GM18861 (cell line): Measurements from ENCODE around the gene VEPH1.

Experiments used
- ATAC-seq: cut with Tn5 transposase; IDR thresholded peaks from one replicate; pipeline ENCODE4 v1.9.1; 2021; ENCODE audit not compliant: unreplicated experiment

Gene VEPH1

GRCh38 chr3:157436583-157437291 is 66.5 kb downstream of the VEPH1 start, which contains the start of gene PTX3:
Gene PTX3 (plus strand): TSS chr3:157436850. CDS start chr3:157436934, 84 bp downstream.
- no peak for ATAC-seq

DNA sequence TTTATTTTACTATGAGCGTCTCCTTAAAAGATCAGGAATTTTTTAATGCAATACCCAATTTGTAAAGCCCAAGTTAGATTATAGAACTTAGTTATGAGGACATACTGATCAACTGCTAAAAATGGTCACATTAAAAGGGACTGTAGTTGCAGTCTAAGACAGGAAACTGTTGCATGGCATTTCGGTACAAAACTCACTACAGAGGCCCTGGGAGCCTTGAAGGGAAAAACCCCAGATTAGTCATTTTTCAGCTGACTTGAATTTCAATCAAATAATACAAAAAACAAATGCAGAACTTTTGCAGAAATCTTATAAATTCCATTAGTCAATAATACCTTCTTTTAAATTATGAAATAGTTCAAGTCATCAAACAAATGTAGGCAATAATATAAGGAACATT is 73.5 kb downstream of the VEPH1 start:
- no peak for ATAC-seq

- ATAC-seq = no peak
Observed at GRCh38 chr3:157428853-157429252, 74.4 kb downstream of the VEPH1 start.

- ATAC-seq = no peak
Observed at GRCh38 chr3:157427901-157428300, 75.3 kb downstream of the VEPH1 start.

GRCh38 chr3:157423337-157423736 is 79.9 kb downstream of the VEPH1 start:
- ATAC-seq = no peak

GRCh38 chr3:157420606-157421130 is 82.5 kb downstream of the VEPH1 start:
- no peak for ATAC-seq

DNA sequence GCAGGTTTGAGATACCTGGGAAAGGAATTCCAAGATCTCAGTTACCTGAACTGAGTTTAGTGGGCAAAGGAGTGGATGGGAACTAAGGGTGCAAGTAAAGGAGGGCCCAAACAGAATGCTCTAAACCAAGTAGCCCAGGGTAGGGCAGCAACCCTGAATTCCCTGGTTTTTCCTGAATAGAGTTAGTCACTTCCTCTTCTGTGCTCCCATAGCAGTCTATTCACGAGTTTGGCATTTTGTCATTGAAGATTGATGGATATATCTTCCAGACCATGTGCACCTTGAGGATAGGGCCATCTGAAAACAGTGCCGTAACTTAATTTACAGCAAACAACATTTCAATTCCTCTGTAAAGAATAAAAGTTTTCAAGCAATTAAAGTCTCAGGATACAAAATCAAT is 85.1 kb downstream of the VEPH1 start:
- no peak for ATAC-seq

GRCh38 chr3:157417247-157417646 is 86.0 kb downstream of the VEPH1 start:
- no peak for ATAC-seq

- no peak for ATAC-seq
Observed at GRCh38 chr3:157416347-157417087, 86.7 kb downstream of the VEPH1 start.

- ATAC-seq = no peak
Observed at GRCh38 chr3:157414861-157415260, 88.4 kb downstream of the VEPH1 start.

DNA sequence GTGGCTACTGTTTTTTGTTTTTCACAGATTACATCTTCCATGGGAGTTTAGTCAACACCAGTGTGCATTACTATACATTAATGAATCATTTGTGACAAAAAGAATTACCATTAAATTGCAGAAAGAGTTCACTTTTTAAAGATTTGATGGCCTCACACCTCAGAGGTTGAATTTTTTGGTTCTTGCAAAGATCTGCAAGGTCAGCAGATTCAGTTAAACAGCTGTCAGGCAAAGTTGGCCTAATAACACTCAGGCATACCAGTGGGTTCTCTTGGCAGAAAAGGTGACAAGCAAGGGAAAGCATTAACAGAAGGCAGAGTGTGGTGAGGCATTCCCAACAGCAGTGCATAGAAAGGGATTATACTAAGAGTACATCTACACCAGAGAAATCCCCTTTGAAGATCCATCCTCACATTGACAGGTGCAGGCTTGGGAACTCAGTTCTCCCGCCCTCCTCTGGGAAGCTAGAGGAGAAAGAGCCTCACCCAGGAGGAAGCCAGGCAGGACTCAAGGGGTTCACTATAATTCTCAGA is 90.8 kb downstream of the VEPH1 start:
- ATAC-seq = no peak

DNA sequence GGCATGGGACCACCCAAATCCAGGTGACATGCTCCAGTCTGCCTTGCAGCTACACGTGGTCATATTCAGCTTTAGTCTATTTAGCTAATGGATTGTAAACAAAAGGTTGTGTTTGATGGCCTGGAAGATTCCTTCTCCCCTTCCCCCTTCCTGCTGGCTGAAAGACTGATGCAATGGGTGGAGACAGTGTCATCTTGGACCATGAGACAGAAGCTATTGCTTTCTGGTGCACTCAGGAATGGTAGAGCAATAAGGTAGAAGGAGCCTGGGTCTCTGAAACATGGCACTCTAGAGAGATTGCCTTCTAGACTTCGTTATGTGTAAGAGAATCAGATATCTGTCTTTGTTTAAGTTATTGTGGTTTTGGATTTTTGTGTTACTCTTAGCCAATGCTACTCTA is 92.3 kb downstream of the VEPH1 start:
- no peak for ATAC-seq

DNA sequence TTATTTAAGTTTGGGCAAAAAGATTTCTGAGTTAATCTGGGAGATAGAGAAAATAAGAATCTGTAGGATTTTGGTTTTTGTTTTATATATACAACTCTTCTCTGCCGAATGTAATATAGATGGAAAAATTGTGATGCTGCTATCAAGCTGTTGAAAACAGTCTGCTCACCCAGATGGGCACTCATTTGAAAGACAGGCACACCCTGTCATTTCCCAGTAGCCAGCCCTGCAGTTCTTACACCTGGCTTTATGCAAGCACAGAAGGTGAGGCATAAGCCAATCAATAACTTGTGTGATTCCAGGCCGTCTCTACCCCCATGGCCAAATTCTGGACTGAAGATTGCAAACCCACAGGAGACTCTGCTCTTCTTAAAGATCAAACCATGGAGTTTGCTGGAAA is 93.7 kb downstream of the VEPH1 start:
- ATAC-seq = no peak

DNA sequence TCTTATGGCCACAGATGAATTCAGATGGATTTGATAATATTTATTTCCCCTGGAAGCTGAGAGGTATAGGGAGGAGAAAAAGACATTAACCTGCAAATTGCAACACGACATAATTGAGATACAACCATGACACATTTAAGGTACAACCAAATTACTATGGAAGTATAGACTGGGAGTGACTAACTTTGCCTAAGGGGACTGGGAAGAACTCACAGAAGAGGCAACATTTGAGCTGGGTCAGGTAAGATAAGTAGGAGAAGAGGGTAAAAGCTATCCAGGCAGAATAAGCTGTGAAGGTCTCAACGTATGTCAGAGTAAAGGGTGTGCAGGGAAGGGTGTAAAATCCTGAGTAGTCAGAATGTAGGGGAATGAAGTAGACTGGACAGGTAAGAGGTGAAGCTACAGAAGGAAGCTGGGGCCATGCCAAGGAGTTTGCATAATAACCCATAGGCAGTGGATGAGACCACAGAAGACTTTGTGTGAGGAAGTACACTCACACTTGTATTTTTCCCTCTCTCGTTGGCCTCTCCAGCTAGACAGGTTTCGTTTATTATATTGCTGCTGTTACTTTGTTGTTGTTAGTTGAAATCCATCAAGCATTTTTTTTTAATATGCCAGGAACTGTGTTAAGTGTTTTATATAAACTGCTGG is 94.6 kb downstream of the VEPH1 start:
- no peak for ATAC-seq

GRCh38 chr3:157407769-157408168 is 95.4 kb downstream of the VEPH1 start:
- no peak for ATAC-seq

GRCh38 chr3:157406394-157406793 is 96.8 kb downstream of the VEPH1 start:
- no peak for ATAC-seq

- no peak for ATAC-seq
Observed at GRCh38 chr3:157405457-157405856, 97.8 kb downstream of the VEPH1 start.

GRCh38 chr3:157404381-157404780 is 98.8 kb downstream of the VEPH1 start:
- no peak for ATAC-seq

DNA sequence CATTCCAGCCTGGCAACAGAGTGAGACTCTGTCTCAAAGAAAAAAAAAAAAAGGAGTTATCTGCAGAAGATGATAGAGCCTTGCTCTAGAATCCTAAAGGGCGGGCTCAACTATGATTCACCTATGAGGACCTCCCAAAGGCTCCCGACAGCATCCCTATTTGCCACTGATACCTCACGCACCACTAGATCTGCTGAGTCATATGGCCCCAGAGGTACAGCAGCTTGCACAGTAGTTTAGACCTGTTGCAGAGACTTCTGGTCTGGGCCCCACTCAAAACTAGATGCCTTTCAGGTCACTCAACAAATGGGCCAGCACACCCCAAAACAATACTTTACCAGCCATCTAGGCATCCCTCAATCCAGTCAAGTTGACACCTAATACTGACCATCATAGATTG is 104.6 kb downstream of the VEPH1 start:
- no peak for ATAC-seq

GRCh38 chr3:157394411-157394810 is 108.8 kb downstream of the VEPH1 start:
- no peak for ATAC-seq

DNA sequence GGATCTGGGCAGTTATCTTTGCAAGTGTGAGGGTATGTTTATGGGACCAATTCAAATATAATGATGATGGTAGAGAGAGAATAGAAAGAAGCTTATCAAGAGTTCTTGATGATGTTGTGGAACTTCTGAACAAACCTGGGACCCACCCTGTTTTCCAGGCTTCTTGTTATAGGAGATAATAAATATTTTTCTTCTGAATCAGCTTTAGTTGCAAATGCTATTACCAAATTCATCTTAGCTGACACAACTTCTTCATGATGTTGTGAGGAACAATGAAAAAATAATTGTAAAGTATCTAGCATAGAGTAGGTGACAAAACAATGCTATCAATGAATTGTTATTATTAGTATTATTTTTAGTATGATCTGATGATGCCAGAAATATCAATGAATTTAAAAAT is 110.1 kb downstream of the VEPH1 start:
- ATAC-seq = no peak

DNA sequence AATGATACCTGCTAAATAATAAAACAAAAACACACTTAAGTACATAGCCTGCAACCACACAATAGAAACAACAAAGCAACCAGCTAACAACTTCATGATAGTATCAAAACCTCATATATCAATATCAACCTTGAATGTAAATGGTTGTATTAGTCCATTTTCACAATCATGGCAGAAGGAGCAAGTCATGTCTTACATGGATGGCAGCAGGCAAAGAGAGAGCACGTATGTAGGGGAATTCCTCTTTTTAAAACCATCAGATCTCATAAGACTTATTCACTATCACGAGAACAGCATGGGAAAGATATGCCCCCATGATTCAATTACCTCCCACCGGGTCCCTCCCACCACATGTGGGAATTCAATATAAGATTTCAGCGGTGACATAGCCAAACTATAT is 111.1 kb downstream of the VEPH1 start:
- ATAC-seq = no peak
